Gastroesophageal sphincter (tissue), 4 donors: Measurements from ENCODE around the gene DNAH8. TPM values are rescaled to one million over a fixed set of nuclear protein-coding genes. Genes with fewer than 3 reads are reported as not detected.
"Not testable (repeated sequence)": the region's sequence is repeated elsewhere in the genome, so short reads cannot be mapped to it uniquely, and the experiment has no call there.

ENCODE experiments used
- ATAC-seq: fragments of 150-250 bp; one replicate; pipeline ENCODE4 v1.9.1; 2016; ENCODE audit warnings: mild to moderate bottlenecking, moderate library complexity
- H3K27ac ChIP-seq, 4 donors: fragments of 200-600 bp; sonication (generic) in 3 of 4; 1 replicate in 3 of 4; 2 replicates in 1 of 4; pipeline ENCODE4 v1.5.1; 2016 to 2019
- H3K27me3 ChIP-seq: fragments of 200-600 bp; sonication (generic); one replicate; pipeline ENCODE4 v1.5.1; 2019
- H3K36me3 ChIP-seq, 2 donors: fragments of 200-600 bp; sonication (generic); one replicate each; pipeline ENCODE4 v1.5.1; 2019; ENCODE audit warnings: control low read depth in 1 of 2
- H3K4me1 ChIP-seq, 3 donors: fragments of 200-600 bp; sonication (generic); 1 replicate in 2 of 3; 2 replicates in 1 of 3; pipeline ENCODE4 v1.5.1; 2016 to 2019; ENCODE audit warnings: control low read depth in 2 of 3
- H3K4me3 ChIP-seq, 2 donors: fragments of 200-600 bp; sonication (generic); one replicate each; pipeline ENCODE4 v1.5.1; 2019; ENCODE audit warnings: mild to moderate bottlenecking in 1 of 2, moderate library complexity in 1 of 2
- H3K9me3 ChIP-seq, 3 donors: fragments of 200-600 bp; sonication (generic); one replicate each; pipeline ENCODE4 v1.5.1; 2017 to 2019; ENCODE audit warnings: control low read depth in 2 of 3
- EP300 ChIP-seq: sonication (generic); formaldehyde crosslinking; IDR thresholded peaks from one replicate; pipeline ENCODE4 v1.6.1; 2017; ENCODE audit warnings: antibody characterized with exemption, mild to moderate bottlenecking
- POLR2A ChIP-seq, 2 donors: fragments of 450-650 bp; IDR thresholded peaks; one replicate each; pipeline ENCODE4 v1.6.1; 2017; ENCODE audit warnings: antibody characterized with exemption in 2 of 2, mild to moderate bottlenecking in 2 of 2, moderate library complexity in 1 of 2
- POLR2AphosphoS5 ChIP-seq: sonication (generic); formaldehyde crosslinking; IDR thresholded peaks from one replicate; pipeline ENCODE4 v1.6.1; 2017; ENCODE audit warnings: antibody characterized with exemption
- WGBS, 2 donors: methylation state at CpG; one replicate each; pipeline ENCODE4 v1.1.5; 2018; ENCODE audit warnings: low coverage in 1 of 2; 5-methylcytosine and 5-hydroxymethylcytosine counted together
- total RNA-seq, 4 donors: library from RNA; depleted of rRNA; stranded (reverse); fragments of >200 nt; gene quantifications; one replicate each; pipeline ENCODE4 v1.1.0, GENCODE V29; 2016
- TF ChIP-seq, protein P1 (sequence below), 4 experiments: fragments of 200-600 bp in 2 of 4; fragments of 450-650 bp in 2 of 4; sonication (generic) in 1 of 4; IDR thresholded peaks; one replicate each; pipeline ENCODE4 v1.5.1; 2017 to 2019; ENCODE audit warnings: antibody characterized with exemption in 4 of 4, mild to moderate bottlenecking in 2 of 4, moderate library complexity in 2 of 4

The DNAH8 gene
- total RNA-seq, 4 donors from 2014 or later: not detected

DNA sequence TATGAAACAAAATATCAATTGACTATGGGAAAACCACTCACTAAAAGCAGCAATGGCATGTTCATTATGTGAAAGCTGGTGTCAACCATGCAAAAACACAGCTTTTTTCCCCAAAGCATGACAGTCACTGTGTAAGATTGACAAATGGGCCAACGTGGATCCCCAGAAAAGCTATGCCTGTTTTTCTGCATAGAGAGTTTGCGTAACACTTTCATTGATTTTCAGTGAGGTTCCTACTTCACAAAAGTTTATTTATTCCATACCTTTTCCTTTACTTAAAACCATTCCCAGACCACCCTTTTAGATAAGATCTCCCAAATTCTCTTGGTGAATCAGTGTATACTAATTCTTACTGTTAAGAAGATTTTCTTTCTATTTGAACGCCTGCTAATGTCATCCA lies 195.1 kb downstream of the DNAH8 start:
- Histone ChIP-seq H3K27ac (no peak overlapping the region), H3K36me3 (no peaks in the 10 kb centered on the region), H3K27me3 (no peaks in the 10 kb centered on the region), H3K4me3 (no peak overlapping the region), H3K9me3 (no peaks in the 10 kb centered on the region), H3K4me1 (no peaks in the 10 kb centered on the region)
- 66 to 81% methylated on average over 2 to 3 of the region's 3 CpGs for WGBS, 2 donors
- ATAC-seq: no peak
- TF ChIP-seq POLR2A (IDR thresholded peaks at IDR 0.05): no peak
- TF ChIP-seq POLR2AphosphoS5: no peak
- no peak for TF ChIP-seq EP300
- TF ChIP-seq, protein P1, sequence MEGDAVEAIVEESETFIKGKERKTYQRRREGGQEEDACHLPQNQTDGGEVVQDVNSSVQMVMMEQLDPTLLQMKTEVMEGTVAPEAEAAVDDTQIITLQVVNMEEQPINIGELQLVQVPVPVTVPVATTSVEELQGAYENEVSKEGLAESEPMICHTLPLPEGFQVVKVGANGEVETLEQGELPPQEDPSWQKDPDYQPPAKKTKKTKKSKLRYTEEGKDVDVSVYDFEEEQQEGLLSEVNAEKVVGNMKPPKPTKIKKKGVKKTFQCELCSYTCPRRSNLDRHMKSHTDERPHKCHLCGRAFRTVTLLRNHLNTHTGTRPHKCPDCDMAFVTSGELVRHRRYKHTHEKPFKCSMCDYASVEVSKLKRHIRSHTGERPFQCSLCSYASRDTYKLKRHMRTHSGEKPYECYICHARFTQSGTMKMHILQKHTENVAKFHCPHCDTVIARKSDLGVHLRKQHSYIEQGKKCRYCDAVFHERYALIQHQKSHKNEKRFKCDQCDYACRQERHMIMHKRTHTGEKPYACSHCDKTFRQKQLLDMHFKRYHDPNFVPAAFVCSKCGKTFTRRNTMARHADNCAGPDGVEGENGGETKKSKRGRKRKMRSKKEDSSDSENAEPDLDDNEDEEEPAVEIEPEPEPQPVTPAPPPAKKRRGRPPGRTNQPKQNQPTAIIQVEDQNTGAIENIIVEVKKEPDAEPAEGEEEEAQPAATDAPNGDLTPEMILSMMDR (IDR thresholded peaks at IDR 0.05): no peak

DNA sequence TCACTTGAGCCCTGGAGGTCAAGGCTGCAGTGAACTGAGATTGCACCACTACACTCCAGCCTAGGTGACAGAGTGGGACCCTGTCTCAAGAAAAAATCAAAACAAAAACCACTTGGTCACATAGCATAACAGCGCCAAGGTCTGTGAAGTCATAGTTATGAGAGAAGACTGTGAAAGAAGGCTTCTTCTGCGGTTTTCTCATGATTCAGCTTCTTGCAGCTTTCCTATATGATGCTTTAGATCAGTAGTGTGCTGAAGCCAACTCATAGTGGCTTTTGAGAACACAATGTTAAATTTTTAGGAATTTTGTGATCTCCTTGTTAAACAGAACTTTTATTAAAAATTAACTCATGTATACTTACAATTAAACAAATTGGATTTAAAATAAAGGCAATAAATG lies 197.3 kb downstream of the DNAH8 start:
- no peaks in the 10 kb centered on the region for H3K9me3 ChIP-seq
- 91 to 93% methylated on average over 2 of the region's 2 CpGs for WGBS, 2 donors
- TF ChIP-seq EP300: no peak
- TF ChIP-seq POLR2AphosphoS5: no peak
- TF ChIP-seq POLR2A (IDR thresholded peaks at IDR 0.05): no peak
- TF ChIP-seq, protein P1 (IDR thresholded peaks at IDR 0.05): no peak
- no peak overlapping the region for H3K27ac ChIP-seq
- no peak overlapping the region for H3K4me3 ChIP-seq
- H3K36me3 ChIP-seq: no peaks in the 10 kb centered on the region
- H3K4me1 ChIP-seq: no peaks in the 10 kb centered on the region
- ATAC-seq: no peak
- no peaks in the 10 kb centered on the region for H3K27me3 ChIP-seq

DNA sequence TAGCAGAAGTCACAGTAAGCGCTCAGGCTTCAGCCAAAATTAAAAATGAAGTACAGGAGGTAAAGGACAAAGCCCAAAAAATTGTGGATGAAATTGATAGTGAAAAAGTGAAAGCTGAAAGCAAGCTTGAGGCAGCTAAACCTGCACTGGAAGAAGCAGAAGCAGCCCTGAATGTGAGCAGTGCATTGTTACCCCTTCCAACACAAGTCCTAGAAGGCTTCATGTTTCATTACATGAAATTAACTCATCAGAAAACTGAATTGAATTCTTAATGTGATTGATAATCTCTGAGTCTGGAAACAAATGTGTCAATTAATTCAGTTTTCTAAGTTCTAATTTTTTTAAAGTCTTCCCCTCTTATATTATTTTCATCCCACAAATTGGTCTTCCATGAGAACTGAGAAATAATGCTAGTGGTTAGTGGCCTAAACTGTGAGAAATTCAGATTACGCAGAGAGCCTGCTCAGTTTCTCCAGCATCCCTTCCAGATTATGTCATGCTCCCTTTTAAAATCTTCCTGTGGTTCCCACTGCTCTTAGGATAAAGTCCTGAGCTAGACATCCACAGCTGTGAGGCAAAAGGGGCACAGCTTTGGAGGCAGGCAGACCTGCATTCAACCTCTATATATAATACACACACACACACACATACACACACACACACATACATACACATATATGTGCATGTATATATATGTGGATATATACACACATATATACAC lies 200.3 kb downstream of the DNAH8 start:
- H3K27ac ChIP-seq: no peak overlapping the region
- TF ChIP-seq POLR2AphosphoS5: no peak
- no peak for TF ChIP-seq POLR2A (IDR thresholded peaks at IDR 0.05)
- TF ChIP-seq, protein P1 (IDR thresholded peaks at IDR 0.05): no peak
- TF ChIP-seq EP300: no peak
- no peaks in the 10 kb centered on the region for H3K27me3 ChIP-seq
- H3K9me3 ChIP-seq: no peaks in the 10 kb centered on the region
- no peaks in the 10 kb centered on the region for H3K36me3 ChIP-seq
- 100% methylated on average over 2 of the region's 2 CpGs for WGBS, 2 donors
- H3K4me1 ChIP-seq: no peaks in the 10 kb centered on the region
- no peak overlapping the region for H3K4me3 ChIP-seq
- no peak for ATAC-seq

DNA sequence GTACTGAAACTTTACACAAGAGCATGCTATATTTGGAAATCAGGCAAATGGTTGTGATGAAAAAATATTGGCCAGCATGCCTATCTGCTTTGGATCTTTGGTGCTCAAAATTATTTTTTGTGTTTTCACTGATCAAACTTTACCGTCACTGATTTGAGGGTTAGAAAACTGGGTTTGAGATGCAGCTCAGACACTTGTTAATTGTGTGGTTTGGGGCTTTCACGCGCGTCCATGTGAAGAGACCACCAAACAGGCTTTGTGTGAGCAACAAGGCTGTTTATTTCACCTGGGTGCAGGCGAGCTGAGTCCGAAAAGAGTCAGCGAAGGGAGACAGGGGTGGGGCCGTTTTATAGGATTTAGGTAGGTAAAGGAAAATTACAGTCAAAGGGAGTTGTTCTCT lies 206.4 kb downstream of the DNAH8 start:
- not testable (repeated sequence) for H3K4me3 ChIP-seq, H3K27me3 ChIP-seq, ATAC-seq, H3K36me3 ChIP-seq, H3K9me3 ChIP-seq, H3K4me1 ChIP-seq, H3K27ac ChIP-seq
- 74 to 83% methylated on average over 8 of the region's 8 CpGs for WGBS, 2 donors

DNA sequence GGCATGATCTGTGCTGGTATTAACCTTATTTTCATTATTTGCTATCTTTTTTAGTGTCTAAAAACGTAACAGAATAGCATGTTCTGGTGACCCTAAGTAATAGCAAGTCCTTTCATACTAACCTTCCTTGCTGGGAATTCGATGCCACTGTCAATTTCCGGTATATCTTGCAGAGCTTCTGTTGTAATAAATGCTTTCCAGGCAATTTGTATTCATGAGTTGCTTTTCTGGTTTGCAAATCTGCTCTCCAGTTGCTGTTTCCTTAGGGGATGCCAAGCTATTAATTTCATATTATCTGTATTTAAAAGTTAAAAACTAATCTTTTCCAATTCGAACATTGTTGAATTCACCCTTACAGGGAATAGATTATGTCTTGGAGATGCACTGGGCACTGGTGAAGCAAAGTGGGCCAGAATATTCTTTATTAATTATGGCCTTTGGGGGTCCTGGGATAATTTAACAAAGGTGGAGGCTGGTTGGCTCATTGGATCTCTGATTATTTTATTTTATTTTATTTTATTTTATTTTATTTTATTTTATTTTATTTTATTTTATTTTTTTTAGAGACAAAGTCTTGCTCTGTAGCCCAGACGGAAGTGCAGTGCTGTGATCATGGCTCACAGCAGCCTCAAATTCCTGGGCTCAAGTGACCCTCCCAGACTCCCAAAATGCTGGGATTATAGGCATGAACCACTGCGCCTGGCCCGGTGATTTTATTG lies 209.8 kb downstream of the DNAH8 start:
- Histone ChIP-seq H3K36me3 (no peaks in the 10 kb centered on the region), H3K4me1 (no peaks in the 10 kb centered on the region), H3K9me3 (no peaks in the 10 kb centered on the region), H3K4me3 (no peak overlapping the region), H3K27ac (no peak overlapping the region), H3K27me3 (no peaks in the 10 kb centered on the region)
- 79 to 88% methylated on average over 4 to 7 of the region's 7 CpGs for WGBS, 2 donors
- no peak for ATAC-seq
- no peak for TF ChIP-seq POLR2AphosphoS5
- TF ChIP-seq EP300: no peak
- TF ChIP-seq, protein P1 (IDR thresholded peaks at IDR 0.05): no peak
